GM18867 (cell line): Measurements from ENCODE around the gene LHFPL3.
"Not testable (repeated sequence)": the region's sequence is repeated elsewhere in the genome, so short reads cannot be mapped to it uniquely, and the experiment has no call there.

Experiments
- ATAC-seq: cut with Tn5 transposase; IDR thresholded peaks from one replicate; pipeline ENCODE4 v1.9.1; 2021; ENCODE audit warnings: mild to moderate bottlenecking, moderate library complexity; ENCODE audit not compliant: unreplicated experiment

LHFPL3 gene

GRCh38 chr7:104563350-104563901, 235.0 kb downstream of the LHFPL3 start:
- ATAC-seq: not testable (repeated sequence)

DNA sequence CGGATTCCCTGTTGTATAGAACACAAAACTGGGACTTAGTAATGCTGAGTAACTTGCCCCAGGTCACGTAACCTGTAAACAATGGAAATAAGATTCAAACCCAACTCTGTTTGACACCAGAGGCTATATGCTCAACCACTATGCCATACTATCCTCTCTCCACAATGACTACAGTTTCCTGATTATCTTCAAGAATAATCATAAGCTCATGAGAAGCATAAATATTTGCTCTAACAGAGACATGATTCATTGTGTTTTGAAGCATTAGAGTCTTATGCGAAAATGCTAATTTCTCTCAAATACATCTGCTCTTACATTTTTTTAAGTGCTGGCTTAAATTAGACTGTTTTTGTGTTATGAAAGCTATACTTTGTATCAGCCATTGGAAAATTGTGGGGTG, 241.3 kb downstream of the LHFPL3 start:
- no peak for ATAC-seq

DNA sequence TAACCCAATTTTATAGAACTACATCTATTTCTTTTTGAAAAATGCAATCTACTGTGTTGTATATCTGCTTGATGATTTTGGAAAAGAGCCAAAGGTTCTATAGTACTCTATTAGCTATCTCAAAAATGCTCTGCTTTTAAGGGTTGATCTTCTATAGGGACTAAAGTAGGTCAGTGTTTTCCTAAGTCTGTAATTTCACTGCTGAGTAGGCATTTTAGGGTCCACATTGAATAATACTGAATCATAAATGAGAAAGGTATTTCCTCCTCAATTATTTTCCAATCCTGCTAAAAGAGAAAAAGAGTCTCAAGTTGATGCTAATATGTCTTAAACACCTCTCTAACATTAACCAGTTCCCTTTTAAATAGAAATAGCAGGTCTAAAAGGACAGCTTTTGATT, 244.2 kb downstream of the LHFPL3 start:
- ATAC-seq: no peak

DNA sequence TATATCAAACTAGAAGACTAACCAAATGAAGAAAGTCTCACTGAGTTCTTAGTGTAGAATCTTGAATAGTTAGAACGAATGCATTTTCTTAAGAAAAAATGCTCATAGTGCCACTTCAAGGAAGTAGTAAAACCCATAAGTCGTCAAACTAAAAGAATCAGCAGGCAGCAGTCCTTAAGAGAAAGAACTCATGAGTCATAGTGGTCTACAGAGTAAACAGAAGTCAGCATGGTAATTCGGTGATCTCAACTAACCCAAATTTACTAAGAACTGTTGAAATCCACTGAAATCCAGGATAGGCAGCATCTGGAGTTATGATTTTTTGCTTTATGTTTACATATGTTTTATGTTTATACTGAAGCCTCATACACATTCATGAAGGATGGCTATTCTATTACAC, 256.2 kb downstream of the LHFPL3 start:
- no peak for ATAC-seq

DNA sequence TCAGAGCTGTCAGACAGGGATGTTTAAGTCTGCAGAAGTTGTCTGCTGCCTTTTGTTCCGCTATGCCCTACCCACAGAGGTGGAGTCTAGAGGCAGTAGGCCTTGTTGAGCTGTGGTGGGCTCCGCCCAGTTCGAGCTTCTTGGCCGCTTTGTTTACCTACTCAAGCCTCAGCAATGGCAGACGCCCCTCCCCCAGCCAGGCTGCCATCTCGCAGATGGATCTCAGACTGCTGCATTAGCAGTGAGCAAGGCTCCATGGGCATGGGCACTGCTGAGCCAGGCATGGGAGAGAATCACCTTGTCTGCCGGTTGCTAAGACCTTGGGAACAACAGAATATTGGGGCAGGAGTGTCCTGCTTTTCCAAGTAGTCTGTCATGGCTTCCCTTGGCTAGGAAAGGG, 267.2 kb downstream of the LHFPL3 start:
- ATAC-seq: not testable (repeated sequence)

- ATAC-seq: no peak
These were observed 275.6 kb downstream of the LHFPL3 start for GRCh38 chr7:104603957-104604356.

GRCh38 chr7:104604706-104605105, 276.3 kb downstream of the LHFPL3 start:
- no peak for ATAC-seq

DNA sequence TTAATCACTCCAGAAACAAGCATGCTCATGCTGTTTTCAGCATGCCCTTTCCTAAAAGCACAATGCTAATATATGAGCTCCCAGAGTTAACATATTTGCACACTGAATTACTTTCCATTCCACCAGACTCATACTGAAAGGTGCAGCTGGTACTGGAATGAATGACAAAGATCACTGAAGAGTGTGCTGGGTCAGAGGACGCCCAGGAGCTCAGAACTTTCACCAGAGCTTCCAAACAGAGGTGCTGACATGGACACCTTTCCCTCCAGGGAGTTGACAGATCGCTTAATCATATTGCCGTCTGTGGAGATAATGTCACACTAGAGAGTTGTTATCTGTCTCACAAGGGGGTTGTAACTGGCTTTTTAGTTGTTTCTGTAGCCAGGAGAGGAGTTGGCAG, 292.9 kb downstream of the LHFPL3 start:
- no peak for ATAC-seq

DNA sequence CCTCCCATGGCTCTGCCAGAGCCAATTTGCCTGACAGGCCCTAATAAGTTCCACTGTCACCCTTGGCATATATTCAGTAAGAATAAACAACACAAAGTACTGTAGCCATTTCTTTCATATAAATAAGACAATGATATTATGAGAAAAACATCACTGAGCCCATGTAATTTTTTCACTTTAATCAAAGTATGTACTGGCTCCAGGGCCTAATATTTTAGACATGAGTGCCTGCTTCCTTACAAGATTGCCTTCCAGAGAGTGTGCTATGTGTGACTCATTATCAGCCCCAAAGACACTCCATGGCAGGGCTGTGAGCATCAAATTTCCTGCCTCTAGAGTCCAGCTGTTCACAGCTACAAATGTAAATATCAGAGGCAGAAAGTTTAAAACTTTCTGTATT, 297.6 kb downstream of the LHFPL3 start:
- ATAC-seq: no peak

- ATAC-seq: no peak
These were observed 299.1 kb downstream of the LHFPL3 start for GRCh38 chr7:104627516-104627915.

DNA sequence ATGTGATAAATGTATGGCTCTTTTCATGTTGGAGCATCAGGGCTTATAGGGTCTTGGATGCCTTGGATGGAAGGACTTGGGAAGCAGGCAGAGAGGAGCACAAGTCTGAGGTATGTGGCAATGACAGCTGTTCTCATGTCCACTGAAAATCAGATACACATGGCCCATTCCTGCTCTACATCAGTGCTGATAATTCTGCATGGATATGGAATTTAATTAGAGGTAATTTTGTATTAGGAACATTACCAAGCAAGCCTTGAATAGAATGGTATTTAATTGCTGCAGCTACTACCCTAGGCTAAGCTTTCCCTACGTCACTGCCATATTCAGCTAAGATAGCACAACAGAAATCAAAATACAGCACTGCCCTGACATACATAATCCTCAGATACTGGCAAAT, 299.6 kb downstream of the LHFPL3 start:
- no peak for ATAC-seq

- no peak for ATAC-seq
These were observed 301.0 kb downstream of the LHFPL3 start for GRCh38 chr7:104629408-104629807.

GRCh38 chr7:104640506-104640905, 312.1 kb downstream of the LHFPL3 start:
- ATAC-seq: no peak

GRCh38 chr7:104642560-104642959, 314.2 kb downstream of the LHFPL3 start:
- no peak for ATAC-seq

GRCh38 chr7:104643587-104644217, 315.3 kb downstream of the LHFPL3 start:
- ATAC-seq: no peak

DNA sequence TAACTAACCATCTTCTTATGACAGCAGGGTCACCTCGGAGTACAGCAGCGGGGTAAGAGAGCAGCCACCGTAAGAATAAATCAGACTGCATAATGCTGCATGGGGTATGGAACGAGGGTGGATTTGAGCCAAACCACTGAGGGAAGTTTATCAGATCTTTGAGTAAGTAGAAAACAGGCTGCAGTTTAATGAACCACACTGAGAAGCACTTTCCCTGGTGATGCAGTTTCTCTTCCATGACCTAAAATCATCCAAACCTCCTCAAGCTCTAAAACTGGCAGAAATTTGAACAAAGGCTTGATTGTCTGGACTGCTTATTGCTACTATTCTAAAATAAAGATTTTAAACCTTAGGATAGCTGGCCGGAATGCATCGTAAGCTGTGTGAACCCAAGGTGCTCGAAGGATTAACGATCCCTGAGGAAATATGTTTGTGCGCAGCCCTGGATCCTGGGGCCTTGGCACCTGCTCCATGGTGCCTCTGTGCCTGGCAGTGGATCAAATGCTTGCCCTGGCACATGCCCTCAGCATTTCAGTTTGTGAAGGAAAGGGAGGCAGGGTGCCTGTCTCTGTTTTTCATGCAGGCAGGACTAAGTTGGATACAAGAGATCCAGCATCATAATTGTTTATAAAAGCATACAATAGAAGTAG, 322.7 kb downstream of the LHFPL3 start:
- no peak for ATAC-seq

DNA sequence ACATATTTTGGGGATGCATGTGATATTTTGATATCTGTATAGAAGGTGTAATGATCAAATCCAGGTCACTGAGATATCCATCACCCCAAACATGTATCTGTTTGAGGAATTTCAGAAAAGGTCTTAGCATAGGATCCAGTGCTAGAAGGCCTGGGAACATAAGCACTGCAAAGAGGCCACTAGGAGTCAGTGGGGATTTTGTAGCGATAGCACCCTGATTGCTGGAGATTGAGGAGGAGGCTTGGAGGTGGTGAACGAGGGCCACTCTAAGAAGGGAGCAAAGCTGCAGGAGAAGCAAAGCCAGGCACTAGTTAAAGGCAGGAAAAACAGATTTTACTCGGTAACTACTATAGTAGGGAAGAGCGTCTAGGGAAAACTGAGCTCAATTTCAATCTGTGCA, 324.0 kb downstream of the LHFPL3 start:
- no peak for ATAC-seq

DNA sequence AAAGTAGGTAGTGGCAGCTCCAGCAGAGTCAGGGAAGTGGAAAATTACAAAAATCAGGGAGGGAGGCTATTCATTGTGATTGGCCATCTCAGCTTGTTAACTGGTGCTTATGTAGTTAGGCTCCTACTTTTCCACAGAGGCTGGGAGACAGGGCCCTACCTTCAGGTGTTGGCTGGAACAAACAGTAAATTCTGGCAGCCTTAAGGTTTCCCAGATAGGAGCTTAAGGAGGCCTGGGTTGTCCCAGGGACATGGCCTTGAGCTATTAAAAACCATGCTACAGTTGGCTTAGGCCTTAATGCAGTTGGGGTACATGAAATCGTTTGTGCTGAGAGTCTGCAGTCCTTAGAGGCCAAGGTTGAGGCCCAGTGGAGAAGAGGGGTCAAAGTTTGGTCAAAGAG, 324.5 kb downstream of the LHFPL3 start:
- ATAC-seq: no peak

DNA sequence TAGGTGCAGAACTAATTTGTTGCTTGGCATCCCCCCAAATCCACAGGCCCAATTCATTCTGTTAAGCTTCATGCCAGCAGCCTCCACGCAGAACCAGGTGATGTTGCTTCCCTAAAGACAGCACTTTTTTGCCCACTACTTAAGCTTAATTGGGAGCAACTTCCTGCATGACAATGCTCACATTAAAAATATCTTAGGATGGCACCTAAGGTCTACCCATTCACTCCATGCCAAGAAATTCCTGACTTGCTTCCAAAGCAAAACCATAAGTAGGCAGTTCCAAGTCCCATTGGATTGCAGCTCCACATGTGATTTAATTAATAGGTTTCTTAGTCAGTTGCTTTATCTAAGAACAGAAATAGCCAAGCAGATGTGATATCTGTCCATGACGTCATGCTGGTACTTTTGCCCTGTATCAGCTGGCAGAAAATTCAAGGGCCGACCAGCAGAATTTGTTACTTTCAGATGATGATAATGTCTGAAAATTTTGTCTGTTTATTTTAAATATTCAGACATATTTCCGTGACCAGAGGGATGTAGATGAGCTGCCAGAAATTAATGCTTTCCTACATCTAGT, 325.5 kb downstream of the LHFPL3 start:
- ATAC-seq: no peak

- ATAC-seq: no peak
These were observed 327.2 kb downstream of the LHFPL3 start for GRCh38 chr7:104655592-104655991.

DNA sequence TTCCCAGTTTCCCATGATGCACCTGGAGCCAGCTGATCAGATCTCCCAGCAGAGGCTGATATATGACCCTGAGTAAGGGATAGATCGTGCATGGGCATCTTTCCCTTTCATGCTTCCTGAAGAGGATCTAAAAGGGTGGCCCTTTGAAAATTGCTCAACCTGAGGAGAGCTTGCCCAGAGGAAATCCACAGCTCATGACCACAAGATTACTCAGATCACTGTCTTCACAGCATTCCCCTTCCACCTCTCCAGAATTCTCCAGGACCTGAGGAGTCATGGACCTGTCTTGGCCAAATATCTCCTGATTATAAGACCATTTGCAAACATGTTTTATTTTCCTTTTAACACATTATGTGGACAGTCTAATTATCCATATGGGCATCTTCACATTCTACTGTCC, 328.1 kb downstream of the LHFPL3 start:
- no peak for ATAC-seq

DNA sequence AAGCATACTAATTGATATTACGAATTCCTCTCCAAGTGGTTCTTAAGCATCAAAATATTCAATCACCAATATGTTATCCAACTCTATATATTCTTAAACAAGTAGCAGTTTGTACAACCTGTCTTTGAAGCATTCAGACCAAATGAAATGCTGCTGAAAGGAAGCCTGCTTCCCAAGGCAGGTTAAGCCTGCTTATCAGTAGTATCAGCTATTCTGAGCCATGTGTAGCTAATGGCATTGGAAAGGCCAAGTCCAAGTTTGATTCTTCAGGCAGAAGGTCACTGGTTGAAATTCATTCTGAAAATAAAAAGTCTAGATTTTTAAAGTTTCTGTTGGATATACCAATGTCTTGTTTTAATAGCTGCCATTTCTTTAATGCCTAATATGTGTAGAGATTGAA, 328.7 kb downstream of the LHFPL3 start:
- no peak for ATAC-seq
